Breast epithelium (tissue), 3 donors: ENCODE measurements around the gene ADSL.

Source experiments
- CTCF ChIP-seq, 3 donors: fragments of 450-650 bp; IDR thresholded peaks; one replicate each; pipeline ENCODE4 v1.5.1; 2016 to 2017; ENCODE audit warnings: antibody characterized with exemption in 3 of 3, mild to moderate bottlenecking in 3 of 3, moderate library complexity in 3 of 3
- POLR2A ChIP-seq: fragments of 450-650 bp; IDR thresholded peaks from one replicate; pipeline ENCODE4 v1.6.1; 2016; ENCODE audit warnings: antibody characterized with exemption, mild to moderate bottlenecking, moderate library complexity
- POLR2AphosphoS5 ChIP-seq, 3 donors: sonication (generic); formaldehyde crosslinking; IDR thresholded peaks; one replicate each; pipeline ENCODE4 v1.6.1; 2017; ENCODE audit warnings: antibody characterized with exemption in 3 of 3

- TF ChIP-seq CTCF (IDR thresholded peaks at IDR 0.05) (no peak), POLR2A (no peak), POLR2AphosphoS5 (IDR thresholded peaks at IDR 0.05) (no peak)
Observed at GRCh38 chr22:40432625-40433024, 86.3 kb downstream of the ADSL start.
